SK-N-SH (cell line): ENCODE results near the gene ZNF718. TPM values are rescaled to one million over a fixed set of nuclear protein-coding genes. Genes with fewer than 3 reads are reported as not detected.

Experiments used
- CTCF ChIA-PET: fragments of 300-600, 350-600 bp; formaldehyde crosslinking; extraction: SDS; loops from one replicate; lab custom pipeline; 2021; lab: Yijun Ruan, JAX
- POLR2A ChIA-PET: fragments of 350-600 bp; sonication (Branson Sonifier 250); formaldehyde crosslinking; extraction: SDS; loops from one replicate; lab custom pipeline; 2020; ENCODE audit warnings: antibody characterized with exemption, inconsistent platforms; lab: Yijun Ruan, JAX
- DNase-seq: peaks from one replicate; pipeline ENCODE4 v3.0.0; 2012
- H2AFZ ChIP-seq: fragments of 200-600 bp; sonication (generic); 2 replicates; pipeline ENCODE4 v1.8.1; 2016; ENCODE audit warnings: antibody characterized with exemption, mild to moderate bottlenecking, low read depth
- H3F3A ChIP-seq: fragments of 200-600 bp; sonication (generic); replicated peaks from 2 replicates; pipeline ENCODE3; 2016; ENCODE audit warnings: antibody characterized with exemption, mild to moderate bottlenecking; ENCODE audit not compliant: insufficient read depth
- H3K27ac ChIP-seq, 2 experiments: fragments of 200-500 bp in 1 of 2; fragments of 200-600 bp in 1 of 2; sonication (Bioruptor generic) in 1 of 2; sonication (generic), shearing (Covaris generic) in 1 of 2; 2 replicates each; pipeline versions ENCODE4 v1.5.1 to v1.6.1; 2014 to 2016; ENCODE audit warnings: low read depth in 2 of 2, inconsistent platforms in 1 of 2, low read length in 1 of 2, mild to moderate bottlenecking in 1 of 2, mixed read lengths in 1 of 2
- H3K27me3 ChIP-seq: fragments of 200-600 bp; sonication (generic), shearing (Covaris generic); 2 replicates; pipeline ENCODE4 v1.6.1; 2016; ENCODE audit warnings: mixed run types; ENCODE audit not compliant: insufficient read depth
- H3K36me3 ChIP-seq, 2 experiments: fragments of 200-500 bp in 1 of 2; fragments of 200-600 bp in 1 of 2; sonication (Bioruptor generic) in 1 of 2; sonication (generic) in 1 of 2; replicated peaks in 1 of 2; 2 replicates each; pipeline versions ENCODE3 to v1.5.1; 2014 to 2016; ENCODE audit warnings: low read length in 1 of 2, mild to moderate bottlenecking in 1 of 2; ENCODE audit not compliant: insufficient read depth in 2 of 2, control insufficient read depth in 1 of 2
- H3K4me1 ChIP-seq, 2 experiments: fragments of 200-500 bp in 1 of 2; fragments of 200-600 bp in 1 of 2; sonication (Bioruptor generic) in 1 of 2; sonication (generic), shearing (Covaris generic) in 1 of 2; 2 replicates each; pipeline versions ENCODE4 v1.5.1 to v1.6.1; 2014 to 2016; ENCODE audit warnings: low read depth in 1 of 2, low read length in 1 of 2, mixed run types in 1 of 2; ENCODE audit not compliant: insufficient read depth in 2 of 2, control insufficient read depth in 1 of 2
- H3K4me2 ChIP-seq: fragments of 200-600 bp; sonication (generic), shearing (Covaris generic); 2 replicates; pipeline ENCODE4 v1.6.1; 2017; ENCODE audit warnings: mixed run types
- H3K4me3 ChIP-seq, 2 experiments: fragments of 200-500 bp in 1 of 2; fragments of 200-600 bp in 1 of 2; sonication (Bioruptor generic) in 1 of 2; sonication (generic), shearing (Covaris generic) in 1 of 2; 2 replicates each; pipeline versions ENCODE4 v1.5.1 to v1.8.1; 2014 to 2016; ENCODE audit warnings: low read depth in 2 of 2, inconsistent platforms in 1 of 2, low read length in 1 of 2, mild to moderate bottlenecking in 1 of 2, mixed read lengths in 1 of 2, moderate library complexity in 1 of 2
- H3K79me2 ChIP-seq: fragments of 200-600 bp; sonication (generic); 2 replicates; pipeline ENCODE4 v1.8.1; 2017; ENCODE audit warnings: mild to moderate bottlenecking; ENCODE audit not compliant: insufficient read depth
- H3K9ac ChIP-seq: fragments of 200-600 bp; sonication (generic); 2 replicates; pipeline ENCODE4 v1.6.1; 2017; ENCODE audit warnings: mixed run types
- H3K9me2 ChIP-seq: fragments of 200-600 bp; sonication (generic); 2 replicates; pipeline ENCODE4 v1.6.1; 2017; ENCODE audit warnings: mixed run types
- H3K9me3 ChIP-seq: fragments of 200-600 bp; sonication (generic); 2 replicates; pipeline ENCODE4 v1.6.1; 2017; ENCODE audit warnings: mixed run types, mild to moderate bottlenecking, moderate library complexity
- H4K20me1 ChIP-seq: fragments of 200-600 bp; sonication (generic); 2 replicates; pipeline ENCODE4 v1.6.1; 2017; ENCODE audit warnings: mild to moderate bottlenecking, mixed run types; ENCODE audit not compliant: insufficient read depth
- ELF1 ChIP-seq: IDR thresholded peaks from 2 replicates; pipeline ENCODE4 v1.4.0; 2012
- EZH2phosphoT487 ChIP-seq: fragments of 200-600 bp; sonication (generic); IDR thresholded peaks from 2 replicates; pipeline ENCODE4 v1.6.1; 2017; ENCODE audit warnings: low read depth, mixed run types, mild to moderate bottlenecking, antibody characterized with exemption, moderate library complexity, borderline replicate concordance
- FOXM1 ChIP-seq: IDR thresholded peaks from 2 replicates; pipeline ENCODE4 v1.4.0; 2012; ENCODE audit warnings: low read depth, mild to moderate bottlenecking
- GABPA ChIP-seq: IDR thresholded peaks from 2 replicates; pipeline ENCODE4 v1.4.0; 2012; ENCODE audit warnings: low read depth, mild to moderate bottlenecking
- GATA2 ChIP-seq: sonication (generic); formaldehyde crosslinking; IDR thresholded peaks from 2 replicates; pipeline ENCODE4 v1.5.0; 2020; ENCODE audit warnings: mild to moderate bottlenecking, missing genetic modification reagents
- IRF3 ChIP-seq: fragments of 150-350 bp; IDR thresholded peaks from 2 replicates; pipeline ENCODE4 v1.6.1; 2016; ENCODE audit warnings: mild to moderate bottlenecking, low read depth, low read length
- JUND ChIP-seq: IDR thresholded peaks from 2 replicates; pipeline ENCODE4 v1.4.0; 2012
- MAX ChIP-seq: IDR thresholded peaks from 2 replicates; pipeline ENCODE4 v1.4.0; 2012; ENCODE audit warnings: low read depth
- MEF2A ChIP-seq: IDR thresholded peaks from 2 replicates; pipeline ENCODE4 v1.4.0; 2012; ENCODE audit warnings: low read depth, borderline replicate concordance
- MXI1 ChIP-seq: IDR thresholded peaks from 2 replicates; pipeline ENCODE4 v1.6.1; 2012; ENCODE audit warnings: mild to moderate bottlenecking, low read depth, low read length, improper control_type of control experiment
- NFIC ChIP-seq: IDR thresholded peaks from 2 replicates; pipeline ENCODE4 v1.4.0; 2012; ENCODE audit warnings: borderline replicate concordance
- POLR2AphosphoS5 ChIP-seq: IDR thresholded peaks from 2 replicates; pipeline ENCODE4 v1.6.1; 2012; ENCODE audit warnings: low read depth, low read length
- RAD21 ChIP-seq: IDR thresholded peaks from 2 replicates; pipeline ENCODE4 v1.6.1; 2012; ENCODE audit warnings: mild to moderate bottlenecking, low read length
- RCOR1 ChIP-seq: fragments of 150-350 bp; IDR thresholded peaks from 2 replicates; pipeline ENCODE4 v1.6.1; 2017; ENCODE audit warnings: antibody characterized with exemption, low read length
- REST ChIP-seq: IDR thresholded peaks from 2 replicates; pipeline ENCODE4 v1.6.1; 2012; ENCODE audit warnings: mild to moderate bottlenecking, low read depth, low read length, moderate library complexity
- RXRA ChIP-seq: IDR thresholded peaks from 2 replicates; pipeline ENCODE4 v1.4.0; 2012; ENCODE audit warnings: low read depth, mild to moderate bottlenecking, borderline replicate concordance
- TEAD4 ChIP-seq: IDR thresholded peaks from 2 replicates; pipeline ENCODE4 v1.4.0; 2012; ENCODE audit warnings: mild to moderate bottlenecking, borderline replicate concordance; ENCODE audit not compliant: insufficient read depth
- USF2 ChIP-seq: fragments of 150-350 bp; IDR thresholded peaks from 2 replicates; pipeline ENCODE4 v1.6.1; 2017; ENCODE audit warnings: antibody characterized with exemption, low read length, low read depth, borderline replicate concordance
- YY1 ChIP-seq: IDR thresholded peaks from 2 replicates; pipeline ENCODE4 v1.4.0; 2012; ENCODE audit warnings: low read depth, mild to moderate bottlenecking
- ZBTB33 ChIP-seq: IDR thresholded peaks from 2 replicates; pipeline ENCODE4 v1.4.0; 2012; ENCODE audit warnings: low read depth, borderline replicate concordance
- WGBS: methylation state at CpG from one replicate; pipeline ENCODE4 v1.1.6; 2017; ENCODE audit warnings: low lambda C conversion rate; 5-methylcytosine and 5-hydroxymethylcytosine counted together
- polyA plus RNA-seq, 3 experiments: library from polyadenylated mRNA; depleted of rRNA; stranded (reverse); fragments of >200 nt; gene quantifications; 2 replicates each; pipeline ENCODE4 v1.2.3, GENCODE V29; 2012

ZNF718 gene
- polyA plus RNA-seq, 1 of the 3 experiments (the other 2 are of a cell fraction): 0.02 TPM

- TF ChIP-seq ZBTB33: no peak
- TF ChIP-seq EZH2phosphoT487: no peak
- TF ChIP-seq YY1: no peak
- no peak for TF ChIP-seq GATA2
- no peak for TF ChIP-seq FOXM1
- TF ChIP-seq GABPA: no peak
- no peak for TF ChIP-seq ELF1
- TF ChIP-seq MAX: no peak
These were observed 3.7 kb upstream of the ZNF718 start (continued) for GRCh38 chr4:120616-121015.

- no peak overlapping the region for H3K9ac ChIP-seq
- H3K4me3 ChIP-seq: no peak overlapping the region
- no peak overlapping the region for H3K4me2 ChIP-seq
- WGBS: 27% methylated on average over 7 of the region's 7 CpGs
- H3K79me2 ChIP-seq: no peaks in the 10 kb centered on the region
- H3K27ac ChIP-seq: no peak overlapping the region
- POLR2A ChIA-PET: no interaction called here
- no peaks in the 10 kb centered on the region for H3K27me3 ChIP-seq
- H4K20me1 ChIP-seq: no peaks in the 10 kb centered on the region
- no peaks in the 10 kb centered on the region for H3F3A ChIP-seq
- no peaks in the 10 kb centered on the region; a peak in 1 of 4 replicates for H3K4me1 ChIP-seq
- H3K9me3 ChIP-seq: peaks cover 4% of the 10 kb centered on the region; the same call in 1 of the 2 replicates
- no peak for TF ChIP-seq GABPA
- TF ChIP-seq RAD21: no peak
- TF ChIP-seq NFIC: no peak
- TF ChIP-seq MEF2A: no peak
- no peak for TF ChIP-seq TEAD4
- no peak for TF ChIP-seq ZBTB33
- no peak for TF ChIP-seq JUND
- no peak for TF ChIP-seq USF2
- no peak for TF ChIP-seq RCOR1
- TF ChIP-seq IRF3: no peak
- TF ChIP-seq ELF1: no peak
- no peak for TF ChIP-seq GATA2
- no peak for TF ChIP-seq REST
- TF ChIP-seq POLR2AphosphoS5: no peak
- no peak for TF ChIP-seq RXRA
- TF ChIP-seq FOXM1: no peak
- no peak for TF ChIP-seq MXI1
- TF ChIP-seq, all 33 proteins: peak for 0
- no peak overlapping the region for H2AFZ ChIP-seq
- CTCF ChIA-PET: interaction anchor here (1.3 kb wide), 1 partner anchor 20 kb away, joined by 3 read pairs; no protein-coding TSS in a partner anchor
- H3K36me3 ChIP-seq: no peaks in the 10 kb centered on the region
- H3K9me2 ChIP-seq: no peaks in the 10 kb centered on the region
- DNase-seq: no peak
These were observed 2.8 kb upstream of the ZNF718 start for GRCh38 chr4:121408-122084.
